ENCODE measurements around the gene MOAP1.

Gene MOAP1

GRCh38 chr14:93220509-93220908 lies 35.8 kb upstream of the MOAP1 start:
- DNase-seq (ENCODE audit: low spot score), result no peak

GRCh38 chr14:93219103-93219726 lies 34.5 kb upstream of the MOAP1 start:
- peak; percentile 59 for DNase-seq (ENCODE audit: low spot score)
- peak; percentile 61 for TF ChIP-seq CTCF (IDR thresholded peaks at IDR 0.05; ENCODE audit: extremely low read depth, missing control alignments)

More at GRCh38 chr14:93220509-93220908, 35.8 kb upstream of the MOAP1 start:
- TF ChIP-seq CTCF (IDR thresholded peaks at IDR 0.05; ENCODE audit: extremely low read depth, missing control alignments), result no peak

- TF ChIP-seq CTCF (IDR thresholded peaks at IDR 0.05; ENCODE audit: extremely low read depth, missing control alignments), result no peak
- no peak for DNase-seq (ENCODE audit: low spot score)
Observed at GRCh38 chr14:93214598-93214997, 29.9 kb upstream of the MOAP1 start.

GRCh38 chr14:93212432-93212831 lies 27.7 kb upstream of the MOAP1 start:
- TF ChIP-seq CTCF (IDR thresholded peaks at IDR 0.05; ENCODE audit: extremely low read depth, missing control alignments), result no peak
- peak; percentile 58 for DNase-seq (ENCODE audit: low spot score)

GRCh38 chr14:93207468-93208308 lies 23.0 kb upstream of the MOAP1 start:
- TF ChIP-seq CTCF (IDR thresholded peaks at IDR 0.05; ENCODE audit: extremely low read depth, missing control alignments), result peak; percentile 23
- peak; percentile 64 for DNase-seq (ENCODE audit: low spot score)

GRCh38 chr14:93206793-93207467 lies 22.2 kb upstream of the MOAP1 start, which contains the start of the genes GON7 and UBR7:
Gene GON7, minus strand, starts transcription at chr14:93207065. Its CDS starts 28 bp downstream, at chr14:93207037.
Gene UBR7, plus strand, starts transcription at chr14:93207256. Its CDS starts 36 bp downstream, at chr14:93207292.
- peak; percentile 5 for TF ChIP-seq CTCF (IDR thresholded peaks at IDR 0.05; ENCODE audit: extremely low read depth, missing control alignments)
- DNase-seq (ENCODE audit: low spot score), result peak; percentile 92
